ENCODE measurements around the gene LRSAM1.

LRSAM1 gene

DNA sequence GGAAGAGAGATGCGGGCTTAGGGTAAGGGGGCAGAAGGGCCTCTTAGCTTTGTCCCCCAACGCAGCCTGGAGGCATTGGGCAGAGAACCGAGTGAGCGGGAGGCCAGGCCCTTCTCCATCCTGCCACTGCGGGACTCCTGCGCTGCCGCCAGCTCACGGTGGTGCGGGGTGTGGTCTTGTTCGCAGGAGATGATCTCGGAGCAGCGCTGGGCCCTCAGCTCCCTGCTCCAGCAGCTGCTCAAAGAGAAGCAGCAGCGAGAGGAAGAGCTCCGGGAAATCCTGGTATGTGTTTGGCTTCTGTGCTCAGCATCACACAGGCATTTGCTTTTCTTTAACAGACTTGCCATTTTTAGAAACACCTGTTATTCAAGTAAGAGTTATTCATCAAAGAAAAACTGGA lies 41.3 kb downstream of the LRSAM1 start:
- TF ChIP-seq, protein P1, sequence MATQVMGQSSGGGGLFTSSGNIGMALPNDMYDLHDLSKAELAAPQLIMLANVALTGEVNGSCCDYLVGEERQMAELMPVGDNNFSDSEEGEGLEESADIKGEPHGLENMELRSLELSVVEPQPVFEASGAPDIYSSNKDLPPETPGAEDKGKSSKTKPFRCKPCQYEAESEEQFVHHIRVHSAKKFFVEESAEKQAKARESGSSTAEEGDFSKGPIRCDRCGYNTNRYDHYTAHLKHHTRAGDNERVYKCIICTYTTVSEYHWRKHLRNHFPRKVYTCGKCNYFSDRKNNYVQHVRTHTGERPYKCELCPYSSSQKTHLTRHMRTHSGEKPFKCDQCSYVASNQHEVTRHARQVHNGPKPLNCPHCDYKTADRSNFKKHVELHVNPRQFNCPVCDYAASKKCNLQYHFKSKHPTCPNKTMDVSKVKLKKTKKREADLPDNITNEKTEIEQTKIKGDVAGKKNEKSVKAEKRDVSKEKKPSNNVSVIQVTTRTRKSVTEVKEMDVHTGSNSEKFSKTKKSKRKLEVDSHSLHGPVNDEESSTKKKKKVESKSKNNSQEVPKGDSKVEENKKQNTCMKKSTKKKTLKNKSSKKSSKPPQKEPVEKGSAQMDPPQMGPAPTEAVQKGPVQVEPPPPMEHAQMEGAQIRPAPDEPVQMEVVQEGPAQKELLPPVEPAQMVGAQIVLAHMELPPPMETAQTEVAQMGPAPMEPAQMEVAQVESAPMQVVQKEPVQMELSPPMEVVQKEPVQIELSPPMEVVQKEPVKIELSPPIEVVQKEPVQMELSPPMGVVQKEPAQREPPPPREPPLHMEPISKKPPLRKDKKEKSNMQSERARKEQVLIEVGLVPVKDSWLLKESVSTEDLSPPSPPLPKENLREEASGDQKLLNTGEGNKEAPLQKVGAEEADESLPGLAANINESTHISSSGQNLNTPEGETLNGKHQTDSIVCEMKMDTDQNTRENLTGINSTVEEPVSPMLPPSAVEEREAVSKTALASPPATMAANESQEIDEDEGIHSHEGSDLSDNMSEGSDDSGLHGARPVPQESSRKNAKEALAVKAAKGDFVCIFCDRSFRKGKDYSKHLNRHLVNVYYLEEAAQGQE (IDR thresholded peaks at IDR 0.05; ENCODE audit: insufficient read depth in 1 of 2, low read depth in 2 of 2, low read length in 2 of 2), result no peak
- TF ChIP-seq POLR2AphosphoS5 (IDR thresholded peaks at IDR 0.05; ENCODE audit: low read depth, low read length), result no peak
- no peak for TF ChIP-seq TAF1 (IDR thresholded peaks at IDR 0.05; ENCODE audit: borderline replicate concordance, insufficient read depth, low read length)

DNA sequence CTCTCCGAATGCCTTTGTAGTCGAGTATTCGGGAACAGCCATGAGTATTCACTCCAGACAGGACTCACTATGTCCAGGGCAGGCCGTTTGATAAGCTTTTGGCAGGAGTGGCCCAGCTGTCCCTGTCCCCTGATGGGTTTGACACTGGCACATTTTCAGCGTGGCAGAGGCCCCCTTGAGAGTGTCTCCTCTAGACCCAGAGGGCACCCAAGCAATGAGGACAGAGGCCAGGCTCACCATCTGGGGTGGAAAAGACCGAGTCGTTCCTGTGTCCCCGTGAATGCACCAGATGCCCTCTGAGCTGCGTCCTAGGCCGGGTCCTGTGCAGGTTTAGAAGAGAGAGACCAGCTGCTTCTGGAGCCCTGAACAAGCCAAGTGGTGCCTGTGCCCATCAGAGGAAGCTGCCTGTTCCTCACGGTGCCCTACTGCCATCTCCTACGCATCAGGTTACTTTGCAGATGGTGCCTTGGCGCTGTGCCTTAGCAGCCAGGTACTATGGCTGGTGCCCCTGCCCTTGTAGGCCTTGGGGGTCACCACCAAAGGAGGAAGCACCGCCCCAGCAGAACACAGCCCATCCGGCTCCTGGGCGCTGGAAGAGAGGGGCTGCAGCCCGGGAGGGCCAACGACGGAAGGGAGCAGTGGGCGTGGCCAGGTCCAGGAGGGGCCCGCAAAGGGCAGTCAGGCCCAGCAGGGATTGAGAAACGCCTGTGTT lies 42.4 kb downstream of the LRSAM1 start:
- TF ChIP-seq POLR2AphosphoS5 (IDR thresholded peaks at IDR 0.05; ENCODE audit: low read depth, low read length) (no peak), TAF1 (IDR thresholded peaks at IDR 0.05; ENCODE audit: borderline replicate concordance, insufficient read depth, low read length) (no peak), SIN3A (IDR thresholded peaks at IDR 0.05; ENCODE audit: borderline replicate concordance, insufficient read depth, low read length) (no peak), FOXP2 (optimal IDR thresholded peaks at IDR 0.05; ENCODE audit: borderline replicate concordance, extremely low read depth, extremely low read length, insufficient read depth) (no peak)
- TF ChIP-seq, protein P1 (IDR thresholded peaks at IDR 0.05; ENCODE audit: insufficient read depth in 1 of 2, low read depth in 2 of 2, low read length in 2 of 2), result no peak

DNA sequence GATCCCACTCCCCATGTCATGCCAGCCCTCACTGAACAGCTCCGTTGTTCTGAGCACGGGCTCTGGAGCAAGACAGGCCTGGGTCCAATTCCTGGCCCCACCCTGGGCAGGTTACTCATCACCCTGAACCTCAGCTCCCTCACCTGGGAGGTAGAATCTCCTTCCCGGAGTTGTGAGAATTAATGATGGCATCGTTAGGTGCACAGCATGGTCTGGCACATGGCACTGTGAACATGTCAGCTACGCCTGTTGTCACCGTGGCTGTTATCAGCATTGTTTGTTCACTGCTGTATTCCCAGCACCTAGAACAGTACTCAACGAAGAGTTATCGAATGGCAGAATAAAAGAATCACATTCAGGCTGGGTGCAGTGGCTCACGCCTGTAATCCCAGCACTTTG lies 43.0 kb downstream of the LRSAM1 start:
- no peak for TF ChIP-seq FOXP2 (optimal IDR thresholded peaks at IDR 0.05; ENCODE audit: borderline replicate concordance, extremely low read depth, extremely low read length, insufficient read depth)
- TF ChIP-seq, protein P1 (IDR thresholded peaks at IDR 0.05; ENCODE audit: insufficient read depth in 1 of 2, low read depth in 2 of 2, low read length in 2 of 2), result no peak
- no peak for TF ChIP-seq SIN3A (IDR thresholded peaks at IDR 0.05; ENCODE audit: borderline replicate concordance, insufficient read depth, low read length)
- no peak for TF ChIP-seq TAF1 (IDR thresholded peaks at IDR 0.05; ENCODE audit: borderline replicate concordance, insufficient read depth, low read length)
- no peak for TF ChIP-seq POLR2AphosphoS5 (IDR thresholded peaks at IDR 0.05; ENCODE audit: low read depth, low read length)

DNA sequence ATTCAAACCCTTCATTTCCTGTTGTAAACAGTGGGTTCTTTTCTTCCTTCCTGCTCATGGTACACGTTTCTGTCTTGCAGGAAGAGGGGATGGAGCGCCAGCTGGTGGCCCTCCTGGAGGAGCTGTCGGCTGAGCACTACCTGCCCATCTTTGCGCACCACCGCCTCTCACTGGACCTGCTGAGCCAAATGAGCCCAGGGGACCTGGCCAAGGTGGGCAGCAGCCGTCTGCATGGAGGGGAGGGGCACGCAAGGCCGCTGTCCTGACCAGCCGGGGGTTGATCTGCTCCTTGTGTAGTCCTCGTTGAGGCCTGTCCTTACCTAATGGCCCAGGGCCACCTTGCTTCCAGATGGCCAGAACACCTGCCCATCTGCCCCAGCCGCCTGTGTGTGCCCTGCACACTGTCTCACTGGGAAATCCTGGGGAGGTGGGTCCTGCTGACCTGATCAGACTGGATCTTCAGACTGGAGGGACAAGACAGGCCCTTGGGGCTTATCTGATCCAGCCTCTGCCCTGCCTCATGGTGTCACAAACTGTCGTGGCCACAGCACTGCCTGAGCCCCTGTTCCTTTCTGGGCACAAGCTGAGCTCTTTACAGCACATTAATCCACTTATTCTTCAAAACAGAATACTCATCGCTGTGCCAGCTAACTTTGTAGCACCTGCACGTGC lies 44.7 kb downstream of the LRSAM1 start:
- TF ChIP-seq TAF1 (IDR thresholded peaks at IDR 0.05; ENCODE audit: borderline replicate concordance, insufficient read depth, low read length) (no peak), FOXP2 (optimal IDR thresholded peaks at IDR 0.05; ENCODE audit: borderline replicate concordance, extremely low read depth, extremely low read length, insufficient read depth) (peak; percentile 27)

DNA sequence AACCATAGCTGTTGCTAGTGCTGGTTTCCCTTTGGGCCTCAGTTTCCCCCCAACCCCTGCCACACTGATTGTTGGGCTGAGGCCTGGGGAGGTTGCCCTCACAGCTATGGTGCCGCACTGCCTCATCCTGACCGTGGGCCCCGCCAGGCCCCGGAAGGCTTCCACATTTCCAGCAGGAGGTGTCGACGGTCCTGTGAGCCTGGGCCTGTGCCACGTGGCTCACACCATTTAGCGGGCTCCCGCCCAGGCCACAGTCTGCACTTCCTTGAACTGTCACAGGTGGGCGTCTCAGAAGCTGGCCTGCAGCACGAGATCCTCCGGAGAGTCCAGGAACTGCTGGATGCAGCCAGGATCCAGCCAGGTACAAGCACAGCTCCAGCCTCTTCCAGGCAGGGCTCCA lies 45.7 kb downstream of the LRSAM1 start:
- TF ChIP-seq FOXP2 (optimal IDR thresholded peaks at IDR 0.05; ENCODE audit: borderline replicate concordance, extremely low read depth, extremely low read length, insufficient read depth), result no peak

DNA sequence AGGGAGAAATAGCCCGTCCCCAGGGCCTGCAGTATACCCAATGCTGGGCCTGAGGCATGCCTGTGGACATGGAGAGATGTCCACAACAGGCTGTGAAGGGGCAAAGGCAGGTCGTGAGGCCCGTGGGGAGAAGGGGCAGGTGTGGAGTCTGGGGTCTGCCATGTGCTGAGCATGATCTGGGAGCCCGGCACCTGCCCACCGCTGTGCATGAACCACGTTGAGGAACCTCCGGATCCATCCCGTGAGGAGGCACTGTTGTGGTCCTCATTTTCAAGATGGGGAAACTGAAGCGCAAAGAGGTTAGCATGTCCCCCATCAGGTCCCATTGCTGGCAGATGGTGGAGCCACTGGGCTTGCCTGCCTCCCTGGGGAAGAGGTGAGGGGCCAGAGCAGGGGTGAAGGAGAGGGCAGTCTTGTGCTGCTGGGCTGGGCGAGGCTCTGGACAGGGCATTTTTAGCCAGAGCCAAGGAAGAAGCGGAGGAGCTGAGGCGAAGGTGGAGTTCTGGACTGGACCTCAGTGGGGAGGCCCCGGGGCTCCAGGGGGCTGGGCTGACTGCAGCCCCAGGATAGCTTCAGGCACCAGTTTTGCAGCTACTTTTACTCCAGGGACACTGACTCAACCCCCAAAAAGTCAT lies 46.5 kb downstream of the LRSAM1 start:
- TF ChIP-seq, protein P1 (IDR thresholded peaks at IDR 0.05; ENCODE audit: insufficient read depth in 1 of 2, low read depth in 2 of 2, low read length in 2 of 2), result no peak
- TF ChIP-seq FOXP2 (optimal IDR thresholded peaks at IDR 0.05; ENCODE audit: borderline replicate concordance, extremely low read depth, extremely low read length, insufficient read depth) (no peak), TAF1 (IDR thresholded peaks at IDR 0.05; ENCODE audit: borderline replicate concordance, insufficient read depth, low read length) (no peak), SIN3A (IDR thresholded peaks at IDR 0.05; ENCODE audit: borderline replicate concordance, insufficient read depth, low read length) (no peak), POLR2AphosphoS5 (IDR thresholded peaks at IDR 0.05; ENCODE audit: low read depth, low read length) (no peak)
